Erythroblast (primary cell): Measurements from ENCODE around the gene HAPLN3.

Experiments
- GATA1 ChIP-seq: IDR thresholded peaks from 2 replicates; pipeline ENCODE4 v1.6.1; 2011; ENCODE audit warnings: low read depth, mild to moderate bottlenecking, control low read depth, low read length, moderate library complexity
- POLR2A ChIP-seq: IDR thresholded peaks from 2 replicates; pipeline ENCODE4 v1.6.1; 2011; ENCODE audit warnings: mild to moderate bottlenecking, low read length

GRCh38 chr15:88888719-88889118 is 6.6 kb downstream of the HAPLN3 start:
- TF ChIP-seq POLR2A (no peak), GATA1 (no peak)
